ENCODE results near the gene TXN2.

The TXN2 gene

GRCh38 chr22:36467042-36467810, 14.2 kb downstream of the TXN2 start:
- H3K27ac Mint-ChIP-seq: no peak overlapping the region
- peaks cover 10% of the 10 kb centered on the region for H3K4me1 Mint-ChIP-seq

GRCh38 chr22:36466258-36466657, 15.2 kb downstream of the TXN2 start:
- DNase-seq: no peak
- no peak for TF ChIP-seq CTCF (IDR thresholded peaks at IDR 0.05)
- Mint-ChIP-seq H3K9me3 (no peaks in the 10 kb centered on the region), H3K27ac (no peak overlapping the region), H3K27me3 (ENCODE audit: low read depth, poor library complexity) (peaks cover 3% of the 10 kb centered on the region), H3K4me1 (peaks cover 20% of the 10 kb centered on the region), H3K4me3 (no peak overlapping the region), H3K36me3 (ENCODE audit: low read depth) (peaks cover 5% of the 10 kb centered on the region)

More at GRCh38 chr22:36467042-36467810, 14.2 kb downstream of the TXN2 start:
- no peak for TF ChIP-seq CTCF (IDR thresholded peaks at IDR 0.05)
- H3K4me3 Mint-ChIP-seq: no peak overlapping the region
- H3K9me3 Mint-ChIP-seq: no peaks in the 10 kb centered on the region
- H3K27me3 Mint-ChIP-seq (ENCODE audit: low read depth, poor library complexity): peaks cover 3% of the 10 kb centered on the region
- H3K36me3 Mint-ChIP-seq (ENCODE audit: low read depth): peaks cover 10% of the 10 kb centered on the region
- no peak for DNase-seq

- H3K36me3 Mint-ChIP-seq (ENCODE audit: low read depth): peaks cover 5% of the 10 kb centered on the region
- TF ChIP-seq CTCF (IDR thresholded peaks at IDR 0.05): no peak
- H3K4me1 Mint-ChIP-seq: peaks cover 28% of the 10 kb centered on the region
- DNase-seq: no peak
- H3K27ac Mint-ChIP-seq: no peak overlapping the region
- H3K27me3 Mint-ChIP-seq (ENCODE audit: low read depth, poor library complexity): peaks cover 3% of the 10 kb centered on the region
- no peaks in the 10 kb centered on the region for H3K9me3 Mint-ChIP-seq
- no peak overlapping the region for H3K4me3 Mint-ChIP-seq
Observed at GRCh38 chr22:36465232-36466021, 16.0 kb downstream of the TXN2 start.

- Mint-ChIP-seq H3K9me3 (no peaks in the 10 kb centered on the region), H3K36me3 (ENCODE audit: low read depth) (peaks cover 5% of the 10 kb centered on the region), H3K4me3 (no peak overlapping the region), H3K4me1 (peaks cover 30% of the 10 kb centered on the region), H3K27me3 (ENCODE audit: low read depth, poor library complexity) (peaks cover 3% of the 10 kb centered on the region), H3K27ac (peak overlapping the region; percentile 74)
- DNase-seq: no peak
- TF ChIP-seq CTCF (IDR thresholded peaks at IDR 0.05): no peak
Observed at GRCh38 chr22:36464715-36465231, 16.7 kb downstream of the TXN2 start.

- Mint-ChIP-seq H3K27ac (no peak overlapping the region), H3K4me1 (peaks cover 39% of the 10 kb centered on the region), H3K9me3 (no peaks in the 10 kb centered on the region), H3K27me3 (ENCODE audit: low read depth, poor library complexity) (peaks cover 3% of the 10 kb centered on the region), H3K4me3 (no peak overlapping the region), H3K36me3 (ENCODE audit: low read depth) (peaks cover 5% of the 10 kb centered on the region)
- TF ChIP-seq CTCF (IDR thresholded peaks at IDR 0.05): no peak
- DNase-seq: no peak
Observed at GRCh38 chr22:36463783-36464184, 17.7 kb downstream of the TXN2 start.

Data from nephron progenitor cell (in vitro differentiated cells).